ENCODE measurements around the gene NR4A3.
A peak's percentile ranks its signal among the peaks of the same experiment; 100 is the strongest.
"Not testable (repeated sequence)": the region's sequence is repeated elsewhere in the genome, so short reads cannot be mapped to it uniquely, and the experiment has no call there.

NR4A3 gene

DNA sequence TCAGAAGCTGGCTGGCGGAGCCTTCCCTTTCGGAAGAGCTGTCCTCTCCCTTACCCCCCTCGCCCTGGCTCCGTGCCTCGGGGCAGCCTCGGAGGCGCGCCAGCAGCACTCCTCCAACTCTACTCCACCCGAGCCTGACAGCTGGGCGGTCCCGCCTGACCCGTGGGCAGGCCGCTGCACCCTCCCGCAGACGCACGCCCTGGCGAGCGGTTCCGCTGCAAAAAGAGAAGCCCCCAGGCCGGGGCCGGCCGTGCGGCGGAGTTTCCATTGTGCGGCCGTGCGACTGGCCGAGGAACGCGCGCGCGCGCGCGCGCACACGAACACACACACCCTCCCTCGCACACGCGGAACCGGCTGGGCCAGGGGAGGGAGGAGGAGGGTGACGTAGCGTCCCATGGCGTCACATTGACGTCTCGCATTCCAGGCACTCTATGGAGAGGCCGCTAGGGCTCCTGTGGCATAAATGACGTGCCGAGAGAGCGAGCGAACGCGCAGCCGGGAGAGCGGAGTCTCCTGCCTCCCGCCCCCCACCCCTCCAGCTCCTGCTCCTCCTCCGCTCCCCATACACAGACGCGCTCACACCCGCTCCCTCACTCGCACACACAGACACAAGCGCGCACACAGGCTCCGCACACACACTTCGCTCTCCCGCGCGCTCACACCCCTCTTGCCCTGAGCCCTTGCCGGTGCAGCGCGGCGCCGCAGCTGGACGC is at the start of gene NR4A3:
Gene NR4A3, plus strand, starts transcription at position 490 of the 713 bp plus-strand sequence. CDS start 6,158 bp downstream, outside the sequence.
- peak; percentile 94 to 95 for DNase-seq

DNA sequence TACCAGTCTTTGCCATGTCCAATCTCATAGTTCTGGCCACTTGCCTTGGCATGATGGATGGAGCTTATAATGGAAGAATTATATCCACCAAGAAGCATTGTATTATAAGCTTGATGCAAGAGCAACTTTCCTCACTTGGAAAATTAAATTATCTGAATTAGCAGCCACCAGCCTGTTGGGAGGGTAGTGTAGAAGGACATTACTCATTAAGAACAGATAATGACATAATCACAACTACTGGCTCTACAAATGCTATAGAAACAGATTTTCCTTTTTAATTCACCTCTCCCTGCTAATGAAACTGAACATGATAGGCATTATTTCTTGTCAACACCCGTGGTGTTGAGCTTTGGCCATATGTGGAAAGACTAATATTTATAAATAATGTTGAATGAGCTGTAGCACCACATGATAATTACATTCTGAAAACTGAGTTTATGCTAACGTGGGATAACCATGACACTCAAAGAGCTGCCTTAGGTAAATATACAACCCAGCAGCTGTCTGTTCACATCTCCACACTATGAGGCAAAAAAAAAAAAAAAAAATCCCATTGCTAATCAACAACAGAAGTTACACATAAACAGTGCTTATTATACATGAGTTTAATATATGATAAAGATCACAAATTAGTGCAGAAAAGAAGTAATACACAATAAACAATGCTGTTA is 48.1 kb upstream of the NR4A3 start:
- DNase-seq, result no peak

GRCh38 chr9:99778308-99778707 is 43.4 kb upstream of the NR4A3 start:
- DNase-seq, result no peak

DNA sequence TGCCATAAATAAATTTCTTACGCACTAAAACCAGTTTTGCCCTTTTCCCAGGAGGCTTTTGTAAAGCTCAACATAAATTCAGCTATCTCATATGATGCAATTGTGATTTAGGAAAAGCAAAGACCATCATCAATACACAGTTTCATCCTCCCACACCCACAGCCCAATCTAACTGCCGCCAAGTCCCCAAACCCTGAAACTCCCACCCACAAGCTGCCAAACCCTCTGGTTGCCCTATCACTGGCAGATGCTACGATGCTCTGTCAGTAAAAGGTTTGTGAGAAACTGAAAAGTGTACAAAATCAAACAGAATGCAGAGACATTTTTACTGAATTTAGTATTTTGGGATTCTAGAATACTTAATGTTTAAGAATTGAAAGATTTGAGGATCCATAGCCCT is 42.8 kb upstream of the NR4A3 start:
- DNase-seq, result no peak

DNA sequence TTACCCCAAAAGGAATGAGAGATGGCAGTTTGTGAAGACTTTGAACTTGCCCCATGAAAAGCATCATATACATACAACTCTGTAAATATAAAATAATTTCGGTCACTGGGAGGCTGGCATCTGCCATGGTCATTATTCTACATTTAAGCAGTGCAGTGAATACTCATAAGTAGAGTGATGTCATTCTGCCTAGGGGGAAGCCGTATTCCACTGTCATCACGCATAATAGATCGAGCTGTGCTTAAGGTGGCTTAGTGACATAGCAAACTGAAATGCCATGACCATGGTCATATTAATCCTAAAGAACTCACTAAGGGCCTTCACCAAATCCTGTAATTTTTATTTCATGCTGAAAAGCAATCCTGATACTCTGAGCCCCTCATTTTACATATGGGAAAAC is 42.4 kb upstream of the NR4A3 start:
- no peak for DNase-seq

GRCh38 chr9:99782349-99782748 is 39.3 kb upstream of the NR4A3 start:
- not testable (repeated sequence) for DNase-seq

DNA sequence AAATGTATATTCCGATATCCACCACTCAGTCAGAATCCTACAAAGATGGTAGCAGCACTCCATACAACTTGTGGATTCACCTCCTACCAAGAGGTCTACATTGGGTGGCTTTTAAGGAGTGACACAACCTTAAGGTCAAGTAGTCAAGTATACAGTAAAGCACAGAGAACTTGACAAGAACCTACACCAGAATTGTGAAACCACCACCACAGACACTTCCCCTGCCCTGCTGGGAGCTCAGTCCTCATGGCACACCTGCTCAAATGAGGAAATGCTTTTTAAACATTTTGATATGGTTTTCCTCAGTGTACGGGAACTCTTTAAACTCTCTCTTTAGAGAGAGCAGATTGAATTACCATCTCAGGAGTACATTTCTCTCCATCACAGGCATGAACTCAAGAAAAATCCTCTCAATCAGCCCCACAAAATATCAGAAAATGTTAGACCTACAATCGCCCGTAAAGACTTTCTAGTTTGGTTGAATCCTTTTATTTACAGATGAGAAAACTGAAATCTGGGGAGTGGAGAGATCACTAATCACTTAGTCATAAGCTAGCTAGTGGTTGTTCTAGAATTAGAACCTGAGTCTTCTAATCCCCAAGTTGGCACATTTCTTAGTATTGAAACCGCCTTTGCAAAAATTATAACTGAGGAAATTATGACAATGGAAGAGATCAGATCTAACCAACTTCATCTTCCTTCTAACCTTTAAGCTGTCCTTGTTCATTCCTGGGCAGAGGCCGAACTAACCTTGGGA is 38.5 kb upstream of the NR4A3 start:
- no peak for DNase-seq

DNA sequence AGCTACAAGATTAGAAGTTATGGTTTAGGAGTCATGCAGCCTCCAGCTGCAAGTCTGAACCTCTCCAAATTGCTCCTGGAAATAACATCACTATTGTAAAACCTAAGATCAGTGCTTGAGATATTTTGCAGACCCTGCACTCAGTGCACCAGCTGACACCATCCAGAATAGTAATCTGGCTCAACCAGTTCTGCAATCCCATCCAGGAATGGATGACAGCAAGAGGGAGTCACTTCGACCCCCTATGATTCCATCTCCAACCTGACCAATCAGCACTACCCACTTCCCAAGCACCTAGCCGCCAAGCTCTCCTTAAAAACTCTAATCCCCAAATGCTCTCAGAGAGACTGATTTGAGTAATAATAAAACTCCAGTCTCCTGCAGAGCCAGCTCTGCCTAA is 37.9 kb upstream of the NR4A3 start:
- DNase-seq, result no peak

- DNase-seq, result no peak
Measured at GRCh38 chr9:99785010-99785590, 36.6 kb upstream of the NR4A3 start.

DNA sequence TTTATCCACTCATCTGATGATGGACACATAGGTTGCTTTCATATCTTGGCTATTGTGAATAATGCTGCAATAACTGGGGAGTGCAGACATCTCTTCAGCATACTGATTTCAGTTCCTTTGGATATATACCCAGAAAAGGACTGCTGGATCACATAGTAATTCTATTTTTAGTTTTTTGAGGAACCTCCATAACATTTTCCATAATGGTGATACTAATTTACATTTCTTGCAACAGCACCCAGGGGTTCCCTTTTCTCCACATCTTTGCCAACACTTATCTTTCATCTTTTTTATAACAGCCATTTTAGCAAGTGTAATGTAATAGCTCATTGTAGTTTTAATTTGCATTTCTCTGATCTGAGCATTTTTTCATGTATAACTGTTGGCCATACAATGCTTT is 34.1 kb upstream of the NR4A3 start:
- DNase-seq, result no peak

DNA sequence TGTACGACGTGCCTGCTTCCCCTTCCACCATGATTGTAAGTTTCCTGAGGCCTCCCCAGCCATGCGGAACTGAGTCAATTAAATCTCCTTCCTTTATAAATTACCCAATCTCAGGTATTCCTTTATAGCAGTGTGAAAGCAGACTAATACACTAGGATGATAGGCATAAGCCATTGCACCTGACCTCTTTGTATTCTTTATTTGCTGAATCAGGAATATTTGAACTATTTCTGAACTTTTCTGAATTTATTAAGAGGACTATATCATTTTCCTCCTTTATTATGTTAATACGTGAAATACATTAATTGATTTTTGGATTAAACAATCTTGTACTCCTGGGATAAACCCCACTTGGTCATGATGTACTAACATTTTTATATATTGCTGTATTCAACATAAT is 28.2 kb upstream of the NR4A3 start:
- no peak for DNase-seq

DNA sequence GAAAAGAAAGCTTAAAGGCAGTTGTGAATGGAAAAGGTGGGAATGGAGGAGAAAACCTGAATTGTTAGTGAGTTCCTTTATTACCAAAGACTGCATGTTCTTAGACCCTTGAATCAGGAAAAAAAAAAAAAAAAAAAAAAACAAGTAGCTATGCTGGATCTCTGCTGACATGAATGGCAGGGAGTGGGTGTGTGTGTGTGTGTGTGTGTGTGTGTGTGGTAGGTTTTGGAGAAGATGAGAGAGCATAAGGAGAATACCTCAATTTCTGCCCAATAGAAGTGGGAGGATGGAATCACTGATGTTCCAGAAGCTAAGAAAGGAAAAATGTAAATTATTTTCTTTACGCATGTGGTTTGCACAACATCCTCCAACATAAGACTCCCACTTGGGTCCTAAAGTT is 25.5 kb upstream of the NR4A3 start:
- DNase-seq, result no peak

DNA sequence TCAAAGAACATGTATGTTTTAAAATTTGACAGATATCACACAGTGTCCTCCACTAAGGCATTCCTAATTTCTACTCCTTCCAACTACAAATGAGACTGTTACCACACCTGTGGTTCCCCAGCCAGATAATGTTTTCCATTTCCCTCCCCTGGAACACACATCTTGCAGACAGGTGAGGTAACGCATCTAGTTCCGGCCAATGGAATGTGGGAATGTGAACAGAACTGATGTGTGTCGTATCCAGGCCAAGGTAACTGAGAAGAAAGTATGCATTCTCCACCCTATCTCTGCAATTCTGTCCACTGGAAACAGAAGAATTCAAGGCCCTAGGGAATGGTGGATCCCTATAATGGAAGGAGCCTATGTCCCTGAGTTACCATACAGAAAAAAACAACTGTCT is 19.9 kb upstream of the NR4A3 start:
- no peak for DNase-seq

GRCh38 chr9:99803694-99804093 is 18.0 kb upstream of the NR4A3 start:
- no peak for DNase-seq

GRCh38 chr9:99807276-99807852 is 14.3 kb upstream of the NR4A3 start:
- peak; percentile 7 to 25 for DNase-seq

GRCh38 chr9:99807956-99808355 is 13.7 kb upstream of the NR4A3 start:
- DNase-seq, result no peak

DNA sequence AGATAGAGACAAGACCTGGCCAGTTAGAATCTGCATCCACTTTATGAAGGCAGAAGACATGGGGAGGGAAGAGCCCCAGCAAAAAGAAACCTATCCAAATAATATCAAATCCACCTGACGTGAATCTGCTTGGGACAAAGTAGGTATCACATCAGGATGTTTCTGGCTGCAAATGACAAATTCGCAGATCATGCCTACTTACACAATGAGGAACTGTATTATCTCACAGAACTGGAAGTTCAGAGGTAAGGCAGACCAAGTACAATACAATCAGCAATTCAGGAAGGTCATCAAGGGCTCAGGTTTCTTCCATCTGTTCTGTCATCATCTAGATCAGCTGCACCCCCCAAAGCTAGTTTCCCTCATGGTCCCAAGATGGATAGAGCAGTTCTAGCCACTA is 13.2 kb upstream of the NR4A3 start:
- DNase-seq, result no peak

- DNase-seq, result no peak
Measured at GRCh38 chr9:99809586-99810319, 11.9 kb upstream of the NR4A3 start.

- DNase-seq, result no peak
Measured at GRCh38 chr9:99811172-99811571, 10.5 kb upstream of the NR4A3 start.

DNA sequence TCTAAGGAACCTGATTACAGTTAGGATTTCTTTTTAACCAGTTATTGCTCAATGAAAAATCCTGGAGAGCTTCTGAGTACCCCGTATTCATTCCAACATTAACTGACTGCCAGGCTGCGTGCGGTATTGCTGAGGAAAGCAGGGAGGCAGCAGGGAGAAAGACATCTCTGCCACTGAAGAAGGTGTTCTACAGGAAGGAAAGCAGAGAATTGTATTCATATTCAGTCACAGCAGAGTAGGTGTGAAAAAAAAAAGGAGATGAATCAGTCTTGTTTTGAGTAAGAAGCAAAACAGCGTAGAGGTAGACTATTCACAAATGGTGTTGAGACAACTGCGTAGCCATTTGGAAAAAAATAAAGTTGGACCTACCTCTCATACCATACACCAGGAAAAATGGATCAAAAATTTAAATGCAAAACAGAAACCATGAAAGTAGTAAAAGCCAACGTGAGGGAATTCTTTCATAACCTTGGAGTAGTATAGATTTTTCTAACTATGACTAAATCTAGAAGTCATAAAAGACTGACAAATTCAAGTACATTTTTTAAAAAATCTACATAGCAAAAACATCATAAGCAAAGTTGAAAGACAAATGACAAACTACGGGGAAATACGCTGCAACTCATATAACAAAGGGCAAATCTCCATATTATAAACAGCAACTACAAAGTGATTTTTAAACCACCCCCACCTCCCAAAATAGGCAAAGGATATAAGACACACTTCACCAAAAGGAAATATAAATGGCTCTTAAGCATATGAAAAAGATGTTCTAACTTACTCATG is 9.9 kb upstream of the NR4A3 start:
- no peak for DNase-seq

GRCh38 chr9:99813739-99814138 is 7.9 kb upstream of the NR4A3 start:
- DNase-seq, result no peak

- no peak for DNase-seq
Measured at GRCh38 chr9:99814359-99814758, 7.3 kb upstream of the NR4A3 start.
